Activated gamma-delta T cell treated with anti-CD3 and anti-CD28 coated beads, Interleukin-2, amount 50 U/mL, for 16 hours (primary cell): ENCODE measurements around the gene KLF12.

Experiments
- DNase-seq: peaks from one replicate; pipeline ENCODE4 v3.0.0-alpha.2; 2020; ENCODE audit warnings: low read depth

The KLF12 gene

DNA sequence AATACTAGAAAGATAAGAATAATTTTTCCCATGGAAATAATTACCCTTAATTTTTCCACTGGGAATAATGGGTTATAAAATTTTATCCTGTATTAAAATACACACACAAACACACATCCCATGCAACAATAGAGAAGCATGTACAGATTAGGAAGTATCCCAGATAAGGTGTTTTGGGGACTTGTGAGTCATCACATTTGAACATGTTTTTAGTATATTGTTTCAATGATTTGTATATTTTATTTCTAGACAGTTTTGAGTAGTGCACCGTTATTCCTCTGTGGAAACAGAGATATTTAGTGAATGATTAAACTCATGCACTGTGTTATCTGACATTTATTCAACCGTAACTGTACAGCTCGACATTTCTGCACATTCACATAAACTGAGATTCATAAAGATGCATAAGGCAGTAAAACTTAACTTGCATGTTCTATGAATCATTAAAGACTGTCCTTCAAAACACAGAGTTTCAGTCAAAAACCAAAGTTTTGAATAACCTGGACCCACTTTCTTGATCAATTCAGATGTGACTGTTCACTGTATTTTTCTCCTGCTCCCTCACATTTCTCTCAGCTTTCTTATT, 30.1 kb downstream of the KLF12 start:
- no peak for DNase-seq

GRCh38 chr13:74103196-74103595, 31.0 kb downstream of the KLF12 start:
- DNase-seq, result no peak

DNA sequence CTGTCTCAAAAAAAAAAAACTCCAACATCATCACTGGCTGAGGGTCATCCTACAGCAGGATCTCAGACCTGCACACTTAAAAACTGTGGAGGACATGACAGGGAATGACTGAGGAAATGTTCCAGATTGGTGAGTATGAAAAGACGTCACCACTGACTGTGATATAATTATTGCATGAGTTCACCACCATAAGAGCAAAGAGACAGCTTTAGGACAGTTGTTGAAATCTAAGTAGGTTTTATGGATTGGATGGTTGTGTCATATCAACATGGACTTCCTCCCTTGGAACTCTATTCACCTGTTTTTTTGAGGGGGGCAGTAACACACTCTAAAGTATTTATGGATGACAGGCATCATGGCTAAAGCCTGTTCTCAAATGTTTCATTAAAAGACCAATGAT, 31.5 kb downstream of the KLF12 start:
- no peak for DNase-seq

GRCh38 chr13:74101436-74101835, 32.8 kb downstream of the KLF12 start:
- no peak for DNase-seq

DNA sequence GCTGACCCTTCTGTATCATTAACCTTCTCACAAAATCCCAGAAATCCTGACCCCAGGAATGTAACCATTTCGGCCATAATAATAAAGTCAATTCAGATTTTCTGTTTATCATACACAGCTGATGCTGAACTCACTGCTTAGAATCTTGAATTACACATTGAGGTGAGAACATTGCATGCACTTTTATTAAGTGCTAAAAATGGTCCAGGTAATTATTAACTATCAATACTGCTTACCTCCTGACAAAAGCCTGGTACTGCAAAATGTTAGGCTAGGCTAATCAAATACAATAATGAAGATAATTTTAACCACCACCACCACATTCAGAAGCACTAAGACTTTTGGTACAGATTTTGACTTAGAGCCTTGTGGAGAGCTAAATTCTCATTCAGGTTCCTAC, 36.1 kb downstream of the KLF12 start:
- no peak for DNase-seq

DNA sequence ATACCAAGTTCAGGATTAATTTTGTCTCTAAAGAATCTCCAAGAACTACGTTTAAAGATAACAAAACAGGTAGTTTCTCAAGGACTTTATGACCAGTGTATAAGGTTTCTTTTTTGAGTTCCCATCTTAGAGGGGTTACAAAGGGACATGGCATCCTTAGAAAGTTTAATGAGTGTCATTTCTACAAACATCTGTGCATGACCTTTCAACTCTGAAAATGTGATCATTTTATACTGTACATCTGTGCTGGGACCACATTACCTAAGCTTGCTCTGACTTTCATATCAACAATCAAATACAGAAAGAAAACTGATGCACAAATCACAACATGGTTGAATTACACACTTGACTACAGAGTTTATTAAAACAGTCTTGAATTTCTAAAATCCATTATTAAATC, 37.1 kb downstream of the KLF12 start:
- no peak for DNase-seq

- no peak for DNase-seq
Measured at GRCh38 chr13:74093691-74094090, 40.5 kb downstream of the KLF12 start.

DNA sequence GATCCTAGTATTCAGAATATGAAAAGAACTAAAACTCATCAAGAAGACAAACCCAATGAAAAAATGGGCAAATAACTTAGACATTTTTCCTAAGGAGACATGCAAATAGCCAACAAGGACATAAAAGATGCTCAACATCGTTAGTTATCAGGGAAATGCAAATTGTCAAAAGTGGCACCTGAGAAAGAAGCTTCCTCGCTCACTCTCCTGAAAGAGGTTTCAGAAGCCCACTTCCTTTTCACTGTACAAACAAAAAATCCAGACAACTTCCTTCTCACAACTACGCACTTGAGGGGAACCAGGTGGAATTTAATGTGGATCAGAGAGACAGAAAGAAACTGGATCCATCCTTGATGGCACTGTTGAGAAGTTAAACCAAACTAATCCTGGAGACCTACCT, 41.5 kb downstream of the KLF12 start:
- no peak for DNase-seq

- no peak for DNase-seq
Measured at GRCh38 chr13:74090869-74091605, 43.2 kb downstream of the KLF12 start.

- no peak for DNase-seq
Measured at GRCh38 chr13:74090397-74090796, 43.8 kb downstream of the KLF12 start.

GRCh38 chr13:74087357-74087756, 46.8 kb downstream of the KLF12 start:
- DNase-seq, result no peak
